Liver (tissue), 9 donors: ENCODE measurements around the gene TRIM16. TPM values are rescaled to one million over a fixed set of nuclear protein-coding genes. Genes with fewer than 3 reads are reported as not detected.

Experiments used
- DNase-seq: peaks from one replicate; pipeline ENCODE4 v3.0.0-alpha.2; 2017; ENCODE audit warnings: low spot score
- H3K27ac ChIP-seq, 2 donors: one replicate each; pipeline ENCODE4 v1.7.0; 2013; ENCODE audit warnings: inconsistent platforms in 2 of 2, low read length in 2 of 2, control low read depth in 1 of 2, low read depth in 1 of 2, mild to moderate bottlenecking in 1 of 2
- H3K27me3 ChIP-seq, 4 donors: one replicate each; pipeline versions ENCODE4 v1.6.1 to v1.7.0; 2013; ENCODE audit warnings: low read length in 3 of 4, inconsistent platforms in 1 of 4, mild to moderate bottlenecking in 1 of 4, moderate library complexity in 1 of 4; ENCODE audit not compliant: control insufficient read depth in 4 of 4, insufficient read depth in 4 of 4
- H3K36me3 ChIP-seq, 4 donors: one replicate each; pipeline versions ENCODE4 v1.6.1 to v1.7.0; 2013; ENCODE audit warnings: low read length in 3 of 4, mild to moderate bottlenecking in 3 of 4, low read depth in 1 of 4, moderate library complexity in 1 of 4; ENCODE audit not compliant: control insufficient read depth in 4 of 4, insufficient read depth in 3 of 4
- H3K4me1 ChIP-seq, 4 donors: one replicate each; pipeline versions ENCODE4 v1.6.1 to v1.7.0; 2013; ENCODE audit warnings: low read length in 3 of 4, mild to moderate bottlenecking in 3 of 4, moderate library complexity in 1 of 4; ENCODE audit not compliant: control insufficient read depth in 4 of 4, insufficient read depth in 4 of 4
- H3K4me3 ChIP-seq, 3 donors: one replicate each; pipeline versions ENCODE4 v1.6.1 to v1.7.0; 2013; ENCODE audit warnings: low read length in 3 of 3, control low read depth in 1 of 3, low read depth in 1 of 3, mild to moderate bottlenecking in 1 of 3
- H3K9ac ChIP-seq, 2 donors: one replicate each; pipeline ENCODE4 v1.7.0; 2013; ENCODE audit warnings: low read length in 2 of 2, mild to moderate bottlenecking in 2 of 2, moderate library complexity in 2 of 2, control low read depth in 1 of 2, low read depth in 1 of 2
- H3K9me3 ChIP-seq, 4 donors: one replicate each; pipeline versions ENCODE4 v1.6.1 to v1.7.0; 2013; ENCODE audit warnings: low read length in 3 of 4; ENCODE audit not compliant: control insufficient read depth in 4 of 4
- EGR1 ChIP-seq, 2 donors: IDR thresholded peaks; 2 replicates each; pipeline ENCODE4 v1.6.1; 2016 to 2018; ENCODE audit warnings: antibody characterized with exemption in 2 of 2, low read depth in 2 of 2
- FOXA1 ChIP-seq: IDR thresholded peaks from 2 replicates; pipeline ENCODE4 v1.6.1; 2016; ENCODE audit warnings: antibody characterized with exemption
- FOXA2 ChIP-seq: IDR thresholded peaks from 2 replicates; pipeline ENCODE4 v1.6.1; 2016; ENCODE audit warnings: antibody characterized with exemption
- GABPA ChIP-seq, 2 donors: IDR thresholded peaks in 1 of 2; conservative IDR thresholded peaks in 1 of 2; 2 replicates each; pipeline ENCODE4 v1.6.1; 2016; ENCODE audit warnings: antibody characterized with exemption in 2 of 2, mild to moderate bottlenecking in 1 of 2, moderate library complexity in 1 of 2
- HNF4A ChIP-seq, 2 donors: conservative IDR thresholded peaks; 2 replicates each; pipeline ENCODE4 v1.6.1; 2016; ENCODE audit warnings: antibody characterized with exemption in 2 of 2, mild to moderate bottlenecking in 2 of 2
- HNF4G ChIP-seq: IDR thresholded peaks from 2 replicates; pipeline ENCODE4 v1.6.1; 2016; ENCODE audit warnings: antibody characterized with exemption
- JUND ChIP-seq, 2 donors: IDR thresholded peaks; 2 replicates each; pipeline ENCODE4 v1.6.1; 2016; ENCODE audit warnings: antibody characterized with exemption in 2 of 2
- MAX ChIP-seq: IDR thresholded peaks from 2 replicates; pipeline ENCODE4 v1.6.1; 2016; ENCODE audit warnings: antibody characterized with exemption
- NR2F2 ChIP-seq: IDR thresholded peaks from 2 replicates; pipeline ENCODE4 v1.6.1; 2016; ENCODE audit warnings: antibody characterized with exemption
- RAD21 ChIP-seq, 2 donors: IDR thresholded peaks; 2 replicates each; pipeline ENCODE4 v1.6.1; 2016; ENCODE audit warnings: antibody characterized with exemption in 2 of 2, mild to moderate bottlenecking in 2 of 2
- SP1 ChIP-seq: IDR thresholded peaks from 2 replicates; pipeline ENCODE4 v1.6.1; 2018; ENCODE audit warnings: antibody characterized with exemption, mild to moderate bottlenecking
- TAF1 ChIP-seq: conservative IDR thresholded peaks from 2 replicates; pipeline ENCODE4 v1.6.1; 2016; ENCODE audit warnings: antibody characterized with exemption, mild to moderate bottlenecking
- WGBS: extraction: QIAGEN DNeasy Blood & Tissue Kit; methylation state at CpG from one replicate; pipeline ENCODE4 v1.1.7; 2013; 5-methylcytosine and 5-hydroxymethylcytosine counted together
- polyA plus RNA-seq, 2 donors: library from polyadenylated mRNA; stranded (reverse) in 1 of 2; unstranded in 1 of 2; fragments of 200-250 nt in 1 of 2; fragments of >200 nt in 1 of 2; fragmentation: Nextera tagmentation in 1 of 2; extraction: Ambion mirVana in 1 of 2; gene quantifications; one replicate each; pipeline versions ENCODE4 v1.2.1 to v1.2.3, GENCODE V29; 2013 to 2015
- total RNA-seq, 2 donors: library from RNA; depleted of rRNA; stranded (reverse); fragments of >200 nt; gene quantifications; one replicate each; pipeline ENCODE4 v1.2.3, GENCODE V29; 2014
- TF ChIP-seq, protein P1 (sequence below): IDR thresholded peaks from 2 replicates; pipeline ENCODE4 v1.6.1; 2016; ENCODE audit warnings: antibody characterized with exemption, mild to moderate bottlenecking
- TF ChIP-seq, protein P2 (sequence below): IDR thresholded peaks from 2 replicates; pipeline ENCODE4 v1.6.1; 2016; ENCODE audit warnings: antibody characterized with exemption
- TF ChIP-seq, protein P3 (sequence below): IDR thresholded peaks from 2 replicates; pipeline ENCODE4 v1.6.1; 2016; ENCODE audit warnings: antibody characterized with exemption
- TF ChIP-seq, protein P4 (sequence below): fragments of 150-350 bp; IDR thresholded peaks from 2 replicates; pipeline ENCODE4 v1.5.1; 2017; ENCODE audit warnings: improper control_type of control experiment, low read depth, low read length; ENCODE audit not compliant: missing input control
- donor health status: healthy.
- donor health status: healthy.
- donor health status: healthy.
- donor health status: healthy.
- donor health status: healthy.

TRIM16 gene
- total and polyA plus RNA-seq, 4 donors, result 1.9 to 6.6 (median 4.7) TPM

- Histone ChIP-seq H3K4me1 (no peaks in the 10 kb centered on the region), H3K9me3 (no peaks in the 10 kb centered on the region), H3K27me3 (no peaks in the 10 kb centered on the region), H3K36me3 (peaks cover 0 to 3% (median 1%) of the 10 kb centered on the region in 4 donors), H3K27ac (no peak overlapping the region), H3K4me3 (no peak overlapping the region), H3K9ac (no peak overlapping the region)
- WGBS, result 95% methylated on average over 3 of the region's 3 CpGs
- DNase-seq, result no peak
- no peak for TF ChIP-seq JUND (IDR thresholded peaks at IDR 0.05)
- TF ChIP-seq, protein P1, sequence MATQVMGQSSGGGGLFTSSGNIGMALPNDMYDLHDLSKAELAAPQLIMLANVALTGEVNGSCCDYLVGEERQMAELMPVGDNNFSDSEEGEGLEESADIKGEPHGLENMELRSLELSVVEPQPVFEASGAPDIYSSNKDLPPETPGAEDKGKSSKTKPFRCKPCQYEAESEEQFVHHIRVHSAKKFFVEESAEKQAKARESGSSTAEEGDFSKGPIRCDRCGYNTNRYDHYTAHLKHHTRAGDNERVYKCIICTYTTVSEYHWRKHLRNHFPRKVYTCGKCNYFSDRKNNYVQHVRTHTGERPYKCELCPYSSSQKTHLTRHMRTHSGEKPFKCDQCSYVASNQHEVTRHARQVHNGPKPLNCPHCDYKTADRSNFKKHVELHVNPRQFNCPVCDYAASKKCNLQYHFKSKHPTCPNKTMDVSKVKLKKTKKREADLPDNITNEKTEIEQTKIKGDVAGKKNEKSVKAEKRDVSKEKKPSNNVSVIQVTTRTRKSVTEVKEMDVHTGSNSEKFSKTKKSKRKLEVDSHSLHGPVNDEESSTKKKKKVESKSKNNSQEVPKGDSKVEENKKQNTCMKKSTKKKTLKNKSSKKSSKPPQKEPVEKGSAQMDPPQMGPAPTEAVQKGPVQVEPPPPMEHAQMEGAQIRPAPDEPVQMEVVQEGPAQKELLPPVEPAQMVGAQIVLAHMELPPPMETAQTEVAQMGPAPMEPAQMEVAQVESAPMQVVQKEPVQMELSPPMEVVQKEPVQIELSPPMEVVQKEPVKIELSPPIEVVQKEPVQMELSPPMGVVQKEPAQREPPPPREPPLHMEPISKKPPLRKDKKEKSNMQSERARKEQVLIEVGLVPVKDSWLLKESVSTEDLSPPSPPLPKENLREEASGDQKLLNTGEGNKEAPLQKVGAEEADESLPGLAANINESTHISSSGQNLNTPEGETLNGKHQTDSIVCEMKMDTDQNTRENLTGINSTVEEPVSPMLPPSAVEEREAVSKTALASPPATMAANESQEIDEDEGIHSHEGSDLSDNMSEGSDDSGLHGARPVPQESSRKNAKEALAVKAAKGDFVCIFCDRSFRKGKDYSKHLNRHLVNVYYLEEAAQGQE, result no peak
- TF ChIP-seq TAF1, result no peak
- TF ChIP-seq RAD21 (IDR thresholded peaks at IDR 0.05), result no peak
- TF ChIP-seq, protein P2, sequence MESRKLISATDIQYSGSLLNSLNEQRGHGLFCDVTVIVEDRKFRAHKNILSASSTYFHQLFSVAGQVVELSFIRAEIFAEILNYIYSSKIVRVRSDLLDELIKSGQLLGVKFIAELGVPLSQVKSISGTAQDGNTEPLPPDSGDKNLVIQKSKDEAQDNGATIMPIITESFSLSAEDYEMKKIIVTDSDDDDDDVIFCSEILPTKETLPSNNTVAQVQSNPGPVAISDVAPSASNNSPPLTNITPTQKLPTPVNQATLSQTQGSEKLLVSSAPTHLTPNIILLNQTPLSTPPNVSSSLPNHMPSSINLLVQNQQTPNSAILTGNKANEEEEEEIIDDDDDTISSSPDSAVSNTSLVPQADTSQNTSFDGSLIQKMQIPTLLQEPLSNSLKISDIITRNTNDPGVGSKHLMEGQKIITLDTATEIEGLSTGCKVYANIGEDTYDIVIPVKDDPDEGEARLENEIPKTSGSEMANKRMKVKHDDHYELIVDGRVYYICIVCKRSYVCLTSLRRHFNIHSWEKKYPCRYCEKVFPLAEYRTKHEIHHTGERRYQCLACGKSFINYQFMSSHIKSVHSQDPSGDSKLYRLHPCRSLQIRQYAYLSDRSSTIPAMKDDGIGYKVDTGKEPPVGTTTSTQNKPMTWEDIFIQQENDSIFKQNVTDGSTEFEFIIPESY, result no peak
- TF ChIP-seq HNF4G, result no peak
- TF ChIP-seq MAX, result no peak
- no peak for TF ChIP-seq EGR1 (IDR thresholded peaks at IDR 0.05; ENCODE audit: low read depth in 2 of 2)
- no peak for TF ChIP-seq FOXA1
- no peak for TF ChIP-seq SP1
- TF ChIP-seq, protein P3, sequence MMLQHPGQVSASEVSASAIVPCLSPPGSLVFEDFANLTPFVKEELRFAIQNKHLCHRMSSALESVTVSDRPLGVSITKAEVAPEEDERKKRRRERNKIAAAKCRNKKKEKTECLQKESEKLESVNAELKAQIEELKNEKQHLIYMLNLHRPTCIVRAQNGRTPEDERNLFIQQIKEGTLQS, result no peak
- TF ChIP-seq, protein P4, sequence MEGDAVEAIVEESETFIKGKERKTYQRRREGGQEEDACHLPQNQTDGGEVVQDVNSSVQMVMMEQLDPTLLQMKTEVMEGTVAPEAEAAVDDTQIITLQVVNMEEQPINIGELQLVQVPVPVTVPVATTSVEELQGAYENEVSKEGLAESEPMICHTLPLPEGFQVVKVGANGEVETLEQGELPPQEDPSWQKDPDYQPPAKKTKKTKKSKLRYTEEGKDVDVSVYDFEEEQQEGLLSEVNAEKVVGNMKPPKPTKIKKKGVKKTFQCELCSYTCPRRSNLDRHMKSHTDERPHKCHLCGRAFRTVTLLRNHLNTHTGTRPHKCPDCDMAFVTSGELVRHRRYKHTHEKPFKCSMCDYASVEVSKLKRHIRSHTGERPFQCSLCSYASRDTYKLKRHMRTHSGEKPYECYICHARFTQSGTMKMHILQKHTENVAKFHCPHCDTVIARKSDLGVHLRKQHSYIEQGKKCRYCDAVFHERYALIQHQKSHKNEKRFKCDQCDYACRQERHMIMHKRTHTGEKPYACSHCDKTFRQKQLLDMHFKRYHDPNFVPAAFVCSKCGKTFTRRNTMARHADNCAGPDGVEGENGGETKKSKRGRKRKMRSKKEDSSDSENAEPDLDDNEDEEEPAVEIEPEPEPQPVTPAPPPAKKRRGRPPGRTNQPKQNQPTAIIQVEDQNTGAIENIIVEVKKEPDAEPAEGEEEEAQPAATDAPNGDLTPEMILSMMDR, result no peak
- no peak for TF ChIP-seq NR2F2
- no peak for TF ChIP-seq GABPA (IDR thresholded peaks at IDR 0.05 in 1 of 2, conservative IDR thresholded peaks at IDR 0.05 in 1 of 2)
- no peak for TF ChIP-seq HNF4A (conservative IDR thresholded peaks at IDR 0.05)
Measured at GRCh38 chr17:15662681-15663080, 21.4 kb downstream of the TRIM16 start.

DNA sequence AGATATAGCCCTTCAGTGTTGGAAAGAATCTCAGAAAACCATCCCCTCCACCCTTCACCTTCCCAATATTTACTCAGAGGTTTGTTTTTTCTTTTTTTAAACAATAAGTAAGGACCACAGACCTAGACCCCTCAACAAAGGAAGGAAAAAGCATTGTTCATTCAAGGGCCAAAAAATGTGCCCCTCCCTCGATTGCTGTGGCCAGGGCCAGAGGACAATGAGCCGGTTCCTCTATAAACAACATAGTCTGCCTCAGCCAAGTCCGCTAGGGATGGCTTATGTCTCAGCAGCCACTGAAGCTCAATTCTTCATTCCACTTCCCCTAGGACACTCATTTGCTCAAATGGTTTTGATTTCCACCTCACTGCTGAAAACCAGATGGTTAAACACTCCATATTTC lies 24.0 kb downstream of the TRIM16 start:
- Histone ChIP-seq H3K4me3 (no peak overlapping the region), H3K36me3 (peaks cover 0 to 5% (median 1%) of the 10 kb centered on the region in 4 donors), H3K27me3 (no peaks in the 10 kb centered on the region), H3K9me3 (no peaks in the 10 kb centered on the region), H3K4me1 (no peaks in the 10 kb centered on the region), H3K27ac (no peak overlapping the region), H3K9ac (no peak overlapping the region)
- WGBS, result 88% methylated on average over 3 of the region's 3 CpGs
- TF ChIP-seq FOXA2 (no peak), FOXA1 (no peak), RAD21 (IDR thresholded peaks at IDR 0.05) (no peak)
- DNase-seq, result no peak
